Astrocyte (in vitro differentiated cells and primary cell): ENCODE results near the gene ALDH1L1.
A peak's percentile ranks its signal among the peaks of the same experiment; 100 is the strongest.

ENCODE experiments used
- CTCF ChIP-seq: IDR thresholded peaks from 2 replicates; pipeline ENCODE4 v1.5.1; 2011; ENCODE audit warnings: low read depth, mild to moderate bottlenecking, inconsistent platforms, low read length, moderate library complexity; ENCODE audit not compliant: insufficient read depth
- EZH2 ChIP-seq: IDR thresholded peaks from 2 replicates; pipeline ENCODE4 v1.6.1; 2012; ENCODE audit warnings: mild to moderate bottlenecking, low read length, inconsistent platforms; ENCODE audit not compliant: insufficient read depth

GRCh38 chr3:126132751-126133511, 47.5 kb downstream of the ALDH1L1 start:
- TF ChIP-seq CTCF (peak; percentile 35), EZH2 (no peak)
